Measurements from ENCODE around the gene PAEP.
"Not testable (repeated sequence)": the region's sequence is repeated elsewhere in the genome, so short reads cannot be mapped to it uniquely, and the experiment has no call there.

Gene PAEP

DNA sequence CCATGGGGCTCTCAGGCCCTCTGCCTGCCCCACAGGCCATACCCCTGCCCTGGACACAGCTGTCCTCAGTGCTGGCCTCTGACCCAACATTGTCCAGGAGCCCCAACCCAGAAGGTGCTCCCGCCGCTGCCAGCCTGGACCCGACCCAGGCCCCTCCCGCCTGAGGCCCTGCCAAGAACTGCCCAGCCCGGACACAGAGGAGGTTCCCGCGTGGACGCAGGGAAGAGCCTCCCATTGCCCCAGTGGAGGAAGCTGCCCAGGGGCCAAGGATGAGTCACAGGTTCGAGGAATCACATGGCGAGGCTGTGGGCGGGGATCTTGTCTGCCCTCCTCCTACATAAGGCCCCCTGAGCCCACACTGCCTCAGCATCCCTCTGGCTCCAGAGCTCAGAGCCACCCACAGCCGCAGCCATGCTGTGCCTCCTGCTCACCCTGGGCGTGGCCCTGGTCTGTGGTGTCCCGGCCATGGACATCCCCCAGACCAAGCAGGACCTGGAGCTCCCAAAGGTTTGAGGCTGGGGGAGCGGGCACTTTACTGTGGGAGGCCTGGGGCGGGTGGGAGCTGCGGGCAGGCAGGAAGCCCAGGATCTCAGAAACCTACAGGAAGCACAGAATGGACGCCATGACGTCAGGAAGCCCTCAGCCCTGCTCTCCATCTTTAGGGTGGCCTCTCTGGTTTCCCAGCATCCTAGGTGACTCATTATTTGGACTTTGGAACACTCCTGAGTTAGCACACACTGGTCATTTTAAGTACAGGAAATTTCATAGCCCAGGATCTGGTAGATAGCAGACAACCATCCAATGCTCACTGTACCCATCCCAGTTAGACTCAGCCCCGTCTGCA lies at the start of gene PAEP:
Gene PAEP, plus strand, starts transcription at position 366 of the 844 bp plus-strand sequence.
- DNase-seq (ENCODE audit: low spot score) = no peak

DNA sequence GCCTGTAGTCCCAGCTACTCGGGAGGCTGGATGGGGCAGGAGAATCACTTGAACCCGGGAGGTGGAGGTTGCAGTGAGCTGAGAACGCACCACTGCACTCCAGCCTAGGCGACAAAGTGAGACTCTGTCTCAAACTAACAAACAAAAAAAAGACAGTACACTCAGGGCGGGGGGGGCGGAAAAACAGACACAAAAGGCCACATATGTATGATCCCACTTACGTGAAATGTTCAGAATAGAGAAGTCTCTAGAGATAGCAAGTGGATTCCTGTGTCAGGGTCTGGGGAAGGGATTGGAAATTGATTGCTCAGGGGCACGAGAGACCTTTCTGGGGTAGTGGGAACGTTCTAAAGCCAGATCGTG lies 49.3 kb upstream of the PAEP start:
- no peak for DNase-seq (ENCODE audit: low spot score)

DNA sequence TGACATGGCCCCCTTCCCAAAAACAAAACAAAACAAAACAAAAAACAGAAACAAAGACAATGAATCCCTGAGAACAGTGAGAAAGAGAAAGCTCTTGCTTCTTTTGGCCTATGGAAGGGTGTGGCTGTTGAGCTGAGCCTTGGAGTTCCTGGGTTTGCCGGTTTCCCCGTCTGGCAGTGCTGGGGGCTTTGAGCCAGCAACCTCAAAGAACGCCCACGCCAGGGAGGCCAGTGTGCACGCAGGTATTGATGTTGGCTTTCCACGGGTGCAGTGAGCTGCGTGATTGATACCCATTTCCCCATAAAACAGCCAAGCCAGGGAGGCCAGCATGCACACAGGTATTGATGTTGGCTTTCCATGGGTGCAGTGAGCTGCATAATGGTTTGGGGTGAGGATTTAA lies 48.7 kb upstream of the PAEP start:
- DNase-seq (ENCODE audit: low spot score) = peak; percentile 6

DNA sequence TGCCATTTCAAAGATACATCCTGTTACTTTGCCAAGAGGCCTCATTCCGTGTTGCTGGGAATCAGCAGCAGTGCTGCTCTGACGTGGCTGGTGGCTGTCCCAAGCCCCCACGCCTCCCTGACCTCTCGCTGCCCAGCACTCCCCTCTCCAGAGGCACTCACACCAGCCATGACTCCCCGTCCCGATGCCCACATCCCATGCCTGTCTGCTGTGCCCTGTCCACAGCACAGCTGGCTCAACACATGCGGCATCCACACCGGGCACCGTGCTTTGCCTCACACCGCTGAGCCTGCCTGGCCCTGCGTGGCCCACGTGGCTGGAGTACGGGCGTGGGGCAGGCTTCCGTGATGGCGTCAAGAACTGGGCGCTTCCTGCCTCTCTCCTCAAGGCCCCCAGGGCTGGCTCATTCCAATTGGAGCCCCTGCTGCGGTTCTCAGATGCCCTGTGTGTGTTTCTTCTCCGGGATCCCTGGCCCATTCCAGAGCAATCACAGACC lies 48.2 kb upstream of the PAEP start:
- peak; percentile 20 for DNase-seq (ENCODE audit: low spot score)

DNA sequence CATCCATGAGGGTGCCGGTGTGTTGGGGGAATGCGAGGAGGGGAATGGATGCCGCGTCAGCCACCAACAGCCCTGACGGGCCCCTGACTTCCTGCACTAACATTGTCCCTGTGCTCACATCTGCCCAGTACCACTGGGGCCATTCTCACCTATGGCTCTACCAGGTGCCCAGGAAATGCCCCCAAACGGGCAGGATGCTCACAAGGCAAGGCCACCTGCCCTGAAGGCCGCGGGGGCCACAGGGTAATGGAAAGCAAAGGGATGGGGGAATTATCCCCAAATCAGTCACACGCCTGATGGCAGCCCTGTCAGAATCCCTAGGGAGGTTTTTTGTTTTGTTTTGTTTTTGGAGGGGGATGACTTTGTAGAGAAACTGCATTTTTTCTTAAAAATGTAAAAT lies 47.6 kb upstream of the PAEP start:
- not testable (repeated sequence) for DNase-seq (ENCODE audit: low spot score)

DNA sequence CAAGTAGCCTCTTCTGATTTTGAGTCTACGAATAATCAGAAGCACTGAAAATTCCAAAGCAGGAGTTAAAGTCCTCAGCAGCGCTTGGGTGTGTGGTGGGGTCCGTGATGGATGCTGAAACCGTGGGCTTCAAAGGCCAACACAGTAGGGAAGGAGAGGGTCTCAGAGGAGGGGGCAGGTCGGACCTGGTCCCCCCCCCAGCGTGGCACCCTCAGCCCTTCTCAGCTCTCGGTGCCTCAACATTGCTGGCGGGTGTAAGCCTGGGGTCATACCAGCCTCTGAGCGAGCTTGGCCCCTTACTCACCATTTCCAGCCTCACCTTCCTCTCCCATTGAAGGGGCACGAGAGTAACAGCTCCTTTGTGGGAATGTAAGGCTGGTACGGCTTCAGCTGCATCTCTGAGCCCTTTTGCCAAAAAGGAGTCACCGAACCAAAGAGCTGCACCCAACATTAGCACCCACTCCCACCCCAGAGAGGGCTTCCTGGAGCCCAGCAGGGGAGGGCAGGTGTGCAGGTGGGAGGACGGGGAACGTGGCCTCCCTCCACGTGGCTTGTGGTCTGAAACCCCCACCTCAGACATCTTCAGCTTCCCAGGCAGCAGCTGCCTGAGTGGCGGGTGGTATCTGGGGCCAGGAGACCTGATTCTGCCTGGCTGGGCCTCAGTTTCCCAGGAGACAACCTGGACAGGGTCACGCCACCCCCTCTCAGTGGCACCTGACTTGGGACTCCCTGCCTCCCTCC lies 47.0 kb upstream of the PAEP start:
- peak; percentile 12 for DNase-seq (ENCODE audit: low spot score)

DNA sequence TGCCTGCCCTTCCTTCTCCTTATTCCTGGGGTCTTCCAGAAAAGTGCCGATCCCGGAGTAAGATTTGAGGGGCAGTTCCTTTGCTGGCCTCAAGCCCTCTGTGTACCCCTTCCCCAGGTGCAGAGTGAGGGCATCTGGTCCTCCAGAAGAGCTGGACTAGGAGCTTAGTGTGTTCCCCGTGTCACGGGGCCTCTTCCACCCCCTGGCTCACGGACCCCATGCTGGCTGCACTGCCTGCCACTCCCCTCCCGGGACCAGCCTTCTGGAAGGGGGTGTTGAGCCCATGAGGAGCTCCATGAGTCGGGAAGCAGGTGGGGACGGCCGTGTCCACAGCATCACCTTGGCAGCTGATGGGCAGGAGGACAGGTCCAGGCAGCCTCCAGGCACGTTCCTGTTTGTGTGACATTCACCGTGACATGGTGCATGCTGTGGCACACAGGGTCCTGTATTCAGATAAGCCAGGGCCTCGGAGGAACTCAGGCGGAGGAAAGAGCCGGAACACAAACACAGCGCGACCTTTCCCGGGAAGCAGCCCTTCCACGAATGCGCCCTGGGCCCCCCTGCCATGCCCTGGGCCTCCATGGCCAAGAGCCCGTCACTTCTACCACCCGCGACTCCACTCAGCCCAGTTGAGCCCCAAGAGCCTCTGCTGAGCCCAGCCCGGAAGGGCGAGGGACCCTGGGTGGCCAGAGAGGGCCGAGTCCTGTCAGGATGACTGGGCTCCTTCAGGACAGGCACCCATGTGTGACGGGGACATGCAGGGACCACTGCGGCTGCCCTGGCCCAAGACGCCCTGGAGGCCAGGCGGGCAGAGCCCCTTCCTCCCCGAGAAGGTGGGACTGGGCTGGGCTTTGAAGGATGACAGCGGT lies 46.2 kb upstream of the PAEP start:
- peak; percentile 6 for DNase-seq (ENCODE audit: low spot score)

DNA sequence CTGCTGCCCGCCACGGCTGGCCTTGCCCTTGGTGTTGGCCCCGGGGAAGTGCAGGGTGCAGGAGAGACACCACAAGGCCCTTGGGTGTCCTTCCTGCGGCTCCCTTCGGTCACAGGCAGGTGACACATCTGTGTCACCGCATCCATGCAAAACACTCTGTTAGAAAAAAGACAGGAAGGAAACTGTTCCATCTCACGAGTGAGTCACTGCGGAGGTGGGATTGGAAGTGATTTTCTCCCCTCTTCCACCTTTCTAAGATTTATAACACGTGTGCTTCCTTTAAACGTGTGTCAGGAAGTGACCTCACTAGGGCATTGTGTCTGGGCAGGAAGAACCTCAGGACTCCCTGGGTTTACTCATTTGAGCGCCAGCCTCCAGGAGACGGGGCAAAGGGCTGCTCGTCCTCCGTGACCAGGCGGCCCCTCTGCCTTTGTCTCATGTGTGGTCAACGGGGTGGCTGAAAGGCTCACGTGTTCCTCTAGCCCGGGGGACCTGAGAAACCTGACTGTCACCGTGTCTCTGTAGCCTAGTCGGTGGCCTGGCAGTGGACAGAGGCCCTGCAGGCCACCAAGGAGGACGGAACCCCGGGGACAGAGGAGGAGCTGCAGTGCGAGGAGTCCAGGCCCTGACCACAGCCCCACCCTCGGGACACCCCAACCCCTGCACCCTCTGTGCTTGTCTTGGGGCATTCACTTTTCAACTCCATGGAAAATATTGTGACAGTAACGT lies 45.3 kb upstream of the PAEP start:
- DNase-seq (ENCODE audit: low spot score) = no peak

DNA sequence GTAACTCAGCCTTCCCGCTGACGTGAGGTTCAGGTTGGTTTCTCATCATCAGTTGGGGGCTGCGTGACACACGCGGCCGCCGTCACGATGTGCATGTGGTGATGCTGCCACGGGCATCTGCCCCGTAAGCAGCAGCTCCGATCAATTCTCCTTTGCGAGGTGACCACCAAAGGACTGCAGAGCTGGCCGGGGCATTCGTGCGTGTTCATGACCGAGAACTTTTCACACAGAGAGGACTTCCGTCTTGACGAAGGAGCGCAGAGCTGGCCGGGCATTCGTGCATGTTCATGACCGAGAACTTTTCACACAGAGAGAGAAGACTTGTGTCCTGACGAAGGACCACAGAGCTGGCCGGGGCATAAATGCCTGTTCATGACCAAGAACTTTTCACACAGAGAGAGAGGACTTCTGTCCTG lies 44.1 kb upstream of the PAEP start:
- peak; percentile 11 for DNase-seq (ENCODE audit: low spot score)

DNA sequence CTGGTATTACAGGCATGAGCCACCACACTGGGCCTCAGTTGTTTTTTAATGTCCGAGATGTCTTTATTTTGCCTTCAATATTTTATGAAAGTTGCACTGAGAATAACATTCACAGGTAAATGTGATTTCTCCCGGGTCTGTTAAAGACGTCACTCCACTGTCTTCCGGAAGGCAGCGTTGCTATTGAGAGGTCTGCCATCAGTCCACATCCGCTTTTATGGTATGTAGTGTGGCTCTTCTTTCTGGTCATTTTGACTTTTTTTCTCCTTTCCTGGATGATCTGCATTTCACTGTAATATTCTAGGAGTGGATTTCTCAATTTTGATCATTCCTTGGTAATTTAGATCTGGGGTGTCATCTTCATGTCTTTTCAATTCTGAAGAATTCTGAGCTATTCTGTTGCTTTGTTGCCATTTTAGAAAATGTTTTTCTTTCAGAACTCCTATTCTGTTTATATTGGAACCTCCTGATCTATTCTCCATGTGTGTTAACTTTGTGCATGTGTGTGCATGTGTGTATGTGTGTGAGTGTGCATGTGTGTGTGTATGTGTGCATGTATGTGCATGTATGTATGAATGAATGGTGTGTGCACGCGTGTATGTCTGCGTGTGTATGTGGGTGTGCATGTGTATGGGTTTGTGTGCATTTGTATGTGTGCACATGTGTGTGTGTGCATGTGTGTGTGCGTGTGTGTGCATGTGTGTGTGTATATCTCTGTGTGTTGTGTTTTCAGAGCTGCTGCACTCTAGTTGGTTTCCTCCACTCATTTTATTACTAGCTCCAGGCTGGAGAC lies 42.2 kb upstream of the PAEP start:
- no peak for DNase-seq (ENCODE audit: low spot score)

DNA sequence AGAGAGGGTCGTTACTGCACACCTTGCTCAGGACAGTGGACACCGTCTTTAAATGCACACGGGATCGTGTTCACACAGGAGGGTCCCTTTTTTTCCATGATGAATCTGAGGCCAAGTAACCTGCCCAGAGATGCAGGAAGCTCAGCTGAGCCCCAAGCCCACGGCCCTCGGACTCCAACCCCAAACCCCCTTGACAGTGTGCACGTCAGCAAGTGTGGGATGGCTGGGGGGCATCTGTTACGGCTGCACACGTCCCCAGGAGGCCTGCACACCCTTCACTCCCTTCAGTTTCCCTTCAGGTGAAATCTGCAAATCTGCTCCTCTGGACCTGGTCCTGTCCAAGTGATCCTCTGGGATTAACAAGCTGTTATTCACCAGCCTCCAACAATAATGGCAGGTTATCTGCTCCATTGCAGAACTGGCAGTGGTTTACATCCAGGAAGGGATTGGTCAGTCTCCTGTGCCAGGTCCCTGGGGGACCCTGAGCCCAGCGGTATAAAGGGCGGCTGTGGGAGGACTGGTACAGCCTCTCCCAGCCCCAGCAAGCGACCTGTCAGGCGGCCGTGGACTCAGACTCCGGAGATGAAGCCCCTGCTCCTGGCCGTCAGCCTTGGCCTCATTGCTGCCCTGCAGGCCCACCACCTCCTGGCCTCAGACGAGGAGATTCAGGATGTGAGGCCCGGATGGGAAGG lies 40.5 kb upstream of the PAEP start, which contains the start of gene LCN1:
Gene LCN1, plus strand, starts transcription at position 525 of the 692 bp plus-strand sequence. Its CDS starts 58 bp downstream, at position 583.
- DNase-seq (ENCODE audit: low spot score) = peak; percentile 21

DNA sequence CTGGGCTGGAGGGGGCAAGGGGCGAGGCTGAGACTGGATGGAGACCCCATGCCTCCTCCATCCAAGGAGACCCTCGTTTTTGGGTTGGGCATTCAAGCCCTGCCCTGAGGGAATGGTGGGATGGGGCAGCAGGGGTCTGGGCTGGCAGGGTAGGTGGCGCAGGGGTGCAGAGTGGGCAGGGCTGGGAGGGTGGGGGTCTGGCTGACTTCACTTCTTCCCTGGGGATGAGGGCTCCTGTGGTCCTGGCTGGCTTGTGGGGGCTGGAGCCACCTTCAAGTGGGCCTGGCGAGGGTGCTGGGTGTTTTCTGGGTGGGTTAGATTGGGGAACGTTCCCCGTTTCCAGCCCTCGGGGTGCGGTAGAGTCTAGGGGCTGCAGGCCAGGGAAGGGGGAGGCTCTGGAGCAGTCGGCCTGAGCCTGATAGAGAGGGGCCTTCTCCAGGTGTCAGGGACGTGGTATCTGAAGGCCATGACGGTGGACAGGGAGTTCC lies 39.9 kb upstream of the PAEP start:
- peak; percentile 17 for DNase-seq (ENCODE audit: low spot score)

DNA sequence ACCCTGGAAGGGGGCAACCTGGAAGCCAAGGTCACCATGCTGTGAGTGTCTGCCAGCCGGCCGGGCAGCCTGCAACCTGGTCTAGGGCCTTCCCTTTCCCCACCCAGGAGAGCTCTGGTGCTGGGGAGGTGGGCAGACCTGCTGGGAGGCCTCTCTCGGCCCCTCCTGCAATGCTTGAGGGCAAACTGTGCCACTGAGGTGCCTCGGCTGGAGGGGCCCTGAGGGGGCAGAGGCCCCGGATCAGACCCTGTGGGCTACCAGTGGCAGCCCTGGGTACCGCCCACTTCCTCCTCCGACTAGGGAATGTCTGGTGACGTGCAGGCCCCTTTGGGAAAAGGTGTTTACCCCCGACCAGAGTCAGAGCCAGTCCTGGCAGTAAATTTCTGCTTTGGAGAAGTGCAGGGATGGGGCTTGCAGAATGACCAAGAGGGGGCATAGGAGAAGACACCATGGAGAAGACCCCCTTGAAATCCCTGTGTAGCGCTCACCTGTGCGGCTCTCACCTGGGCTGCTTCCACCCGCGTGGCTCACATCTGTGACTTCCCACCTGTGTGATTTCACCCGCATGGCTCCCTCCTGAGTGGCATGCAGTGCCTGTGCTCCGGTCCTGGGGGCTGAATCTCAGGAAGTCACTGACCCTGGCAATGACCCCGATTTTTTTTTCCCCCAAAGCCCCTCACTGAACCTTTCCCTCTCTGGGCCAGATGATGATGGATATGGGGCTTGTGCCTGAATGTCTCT lies 39.2 kb upstream of the PAEP start:
- peak; percentile 9 for DNase-seq (ENCODE audit: low spot score)

DNA sequence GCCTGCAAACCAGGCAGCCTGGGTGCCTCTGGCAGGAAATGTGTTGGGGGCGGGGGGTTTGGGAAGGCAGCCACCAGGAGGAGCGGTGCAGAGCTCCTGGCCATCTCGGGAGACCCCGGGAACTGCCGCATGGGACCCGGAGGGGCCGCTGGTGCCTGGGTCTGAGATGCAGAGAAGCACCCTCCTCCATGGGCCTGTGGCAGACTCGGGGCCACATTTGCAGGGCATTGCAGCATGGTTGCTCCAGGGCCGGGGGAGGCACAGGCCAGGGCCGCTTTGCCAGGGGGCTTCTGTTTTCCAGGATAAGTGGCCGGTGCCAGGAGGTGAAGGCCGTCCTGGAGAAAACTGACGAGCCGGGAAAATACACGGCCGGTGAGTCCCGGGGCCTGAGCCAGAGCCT lies 38.6 kb upstream of the PAEP start:
- peak; percentile 18 for DNase-seq (ENCODE audit: low spot score)

DNA sequence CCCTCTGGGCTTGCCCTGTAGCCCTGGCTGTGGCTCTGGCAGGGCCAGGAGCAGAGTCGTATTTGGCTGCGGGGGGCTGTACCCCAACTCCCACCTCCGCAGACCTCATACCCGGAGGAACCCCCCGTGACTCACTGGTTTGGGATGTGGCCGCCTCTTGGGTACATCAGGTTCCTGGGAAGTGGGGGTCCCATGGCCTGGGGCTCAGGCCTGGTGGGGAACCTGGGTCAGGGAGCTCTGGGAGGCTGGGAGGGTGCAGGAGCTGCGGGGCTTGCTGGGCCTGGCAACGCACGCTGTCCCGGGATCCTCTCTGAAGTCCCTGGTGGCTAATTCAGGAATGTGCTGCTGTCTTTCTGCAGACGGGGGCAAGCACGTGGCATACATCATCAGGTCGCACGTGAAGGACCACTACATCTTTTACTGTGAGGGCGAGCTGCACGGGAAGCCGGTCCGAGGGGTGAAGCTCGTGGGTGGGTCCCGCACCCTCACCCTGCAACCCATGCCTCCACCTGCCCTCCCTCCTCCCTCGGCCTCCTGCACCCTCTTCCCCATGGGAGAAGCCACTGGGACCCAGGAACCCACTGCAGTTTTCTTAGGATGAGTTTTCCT lies 37.9 kb upstream of the PAEP start:
- peak; percentile 18 for DNase-seq (ENCODE audit: low spot score)

DNA sequence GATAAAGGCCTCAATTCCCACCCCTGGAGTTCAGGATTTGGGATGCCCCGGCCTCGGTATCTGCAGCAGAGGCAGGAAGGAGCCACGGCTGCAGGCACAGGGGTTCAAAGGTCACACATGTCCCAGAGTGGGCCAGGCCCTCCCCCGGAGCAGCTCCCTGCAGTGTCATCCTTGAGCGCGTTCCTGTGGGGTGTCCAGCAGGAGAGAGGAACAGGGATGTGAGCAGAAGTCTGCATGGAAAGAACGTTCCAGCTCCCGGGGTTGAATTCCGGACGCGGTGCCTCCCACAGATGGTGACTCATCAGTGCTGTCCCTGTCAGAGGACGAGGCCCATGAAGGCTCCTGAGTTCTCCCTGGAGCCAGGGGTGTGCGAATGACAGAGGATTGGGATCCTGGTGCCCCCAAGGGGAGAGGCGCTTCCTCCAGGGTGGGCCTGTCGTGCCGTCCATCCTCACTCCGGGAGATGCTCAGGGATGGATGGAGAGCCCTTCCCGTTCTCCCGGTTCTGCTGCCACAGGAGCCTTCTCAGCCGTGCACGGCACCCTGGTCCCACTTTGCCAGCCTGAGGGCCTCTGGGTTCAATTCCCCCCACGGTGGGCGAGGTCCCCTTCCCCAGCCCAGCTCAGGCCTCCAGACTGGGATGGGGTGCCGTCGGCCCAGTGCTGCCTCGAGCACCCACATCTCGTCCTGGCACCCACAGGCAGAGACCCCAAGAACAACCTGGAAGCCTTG lies 37.3 kb upstream of the PAEP start:
- DNase-seq (ENCODE audit: low spot score) = peak; percentile 10

DNA sequence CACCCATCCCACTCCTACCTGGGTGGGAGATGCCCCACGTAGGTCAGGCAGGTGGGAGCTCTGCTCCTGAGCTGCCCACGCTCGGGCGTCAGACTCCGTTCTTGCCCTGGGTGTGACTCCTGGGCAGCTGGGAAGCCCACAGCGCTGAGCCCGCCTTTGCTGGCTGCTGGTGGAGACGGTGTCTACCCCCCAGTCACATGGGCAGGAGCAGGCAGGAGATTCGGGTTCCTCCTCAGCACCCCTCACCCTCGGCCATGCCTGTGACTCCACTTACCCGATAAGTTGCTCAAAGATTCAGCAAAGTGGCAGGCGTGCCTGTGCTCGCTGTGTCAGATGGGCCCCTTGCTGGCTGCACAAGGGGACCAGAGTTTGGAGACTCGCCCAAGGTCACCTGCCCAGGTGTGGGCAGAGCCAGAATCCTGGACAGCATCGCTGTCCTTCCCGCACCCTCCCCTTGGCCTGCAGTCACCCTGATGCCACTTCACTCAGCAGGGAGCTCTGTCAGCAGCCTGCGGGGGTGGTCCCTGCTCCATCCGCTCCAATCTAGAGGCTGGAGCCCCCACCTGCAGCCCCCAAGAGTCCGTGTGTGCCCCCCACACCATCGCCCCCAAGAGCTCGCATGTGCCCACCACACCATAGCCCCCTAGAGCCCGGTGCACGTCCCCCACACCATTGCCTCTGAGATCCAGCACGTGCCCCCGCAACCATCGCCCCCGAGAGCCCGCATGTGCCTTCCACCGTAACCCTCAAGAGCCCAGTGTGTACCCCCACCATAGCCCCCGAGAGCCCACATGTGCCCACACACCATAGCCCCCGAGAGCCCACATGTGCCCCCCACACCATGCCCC lies 36.1 kb upstream of the PAEP start:
- DNase-seq (ENCODE audit: low spot score) = peak; percentile 21

Measured in D341Med (cell line).